Chondrocyte (in vitro differentiated cells): ENCODE results near the gene C1QTNF12. TPM values are rescaled to one million over a fixed set of nuclear protein-coding genes. Genes with fewer than 3 reads are reported as not detected.

ENCODE experiments used
- DNase-seq: peaks from one replicate; pipeline ENCODE4 v3.0.0; 2021; ENCODE audit warnings: mixed read lengths, low spot score
- H3K27ac Mint-ChIP-seq: one replicate; pipeline ENCODE4 v1.8.0; 2021; ENCODE audit warnings: mild to moderate bottlenecking, moderate library complexity, mixed read lengths; ENCODE audit not compliant: unreplicated experiment
- H3K27me3 Mint-ChIP-seq: 2 replicates; pipeline ENCODE4 v1.8.0; 2021; ENCODE audit warnings: low read depth, mixed read lengths
- H3K36me3 Mint-ChIP-seq: 2 replicates; pipeline ENCODE4 v1.8.0; 2021; ENCODE audit warnings: low read depth, mixed read lengths
- H3K4me1 Mint-ChIP-seq: 2 replicates; pipeline ENCODE4 v1.8.0; 2021; ENCODE audit warnings: low read depth, mild to moderate bottlenecking, mixed read lengths
- H3K4me3 Mint-ChIP-seq: one replicate; pipeline ENCODE4 v1.8.0; 2021; ENCODE audit warnings: mild to moderate bottlenecking, moderate library complexity, mixed read lengths; ENCODE audit not compliant: unreplicated experiment
- H3K9me3 Mint-ChIP-seq: 2 replicates; pipeline ENCODE4 v1.8.0; 2021; ENCODE audit warnings: low read depth, mixed read lengths
- CTCF ChIP-seq: fragments of 200-600 bp; sonication (generic); IDR thresholded peaks from 2 replicates; pipeline ENCODE4 v1.5.0; 2021; ENCODE audit warnings: antibody characterized with exemption, mild to moderate bottlenecking, moderate library complexity
- total RNA-seq: library from RNA; stranded (reverse); gene quantifications from 3 replicates; pipeline ENCODE4 v1.2.1, GENCODE V29; 2021

Gene C1QTNF12
- total RNA-seq, 1 donor from 2014 or later: 1.3 TPM

GRCh38 chr1:1241588-1242219 is 4.8 kb downstream of the C1QTNF12 start:
- no peak overlapping the region for H3K4me3 Mint-ChIP-seq
- no peaks in the 10 kb centered on the region for H3K36me3 Mint-ChIP-seq
- no peak for TF ChIP-seq CTCF
- peaks cover 8% of the 10 kb centered on the region for H3K4me1 Mint-ChIP-seq
- no peak for DNase-seq
- no peak overlapping the region for H3K27ac Mint-ChIP-seq
- no peaks in the 10 kb centered on the region for H3K27me3 Mint-ChIP-seq
- H3K9me3 Mint-ChIP-seq: no peaks in the 10 kb centered on the region

- TF ChIP-seq CTCF: no peak
- no peaks in the 10 kb centered on the region for H3K27me3 Mint-ChIP-seq
- H3K36me3 Mint-ChIP-seq: no peaks in the 10 kb centered on the region
- no peaks in the 10 kb centered on the region for H3K9me3 Mint-ChIP-seq
- DNase-seq: no peak
- H3K27ac Mint-ChIP-seq: no peak overlapping the region
- no peak overlapping the region for H3K4me3 Mint-ChIP-seq
- H3K4me1 Mint-ChIP-seq: peaks cover 8% of the 10 kb centered on the region
Measured at GRCh38 chr1:1240822-1241587, 5.5 kb downstream of the C1QTNF12 start.

- H3K27ac Mint-ChIP-seq: no peak overlapping the region
- no peaks in the 10 kb centered on the region for H3K36me3 Mint-ChIP-seq
- H3K27me3 Mint-ChIP-seq: no peaks in the 10 kb centered on the region
- no peak overlapping the region for H3K4me3 Mint-ChIP-seq
- H3K9me3 Mint-ChIP-seq: no peaks in the 10 kb centered on the region
- no peak for DNase-seq
- H3K4me1 Mint-ChIP-seq: peaks cover 8% of the 10 kb centered on the region
- TF ChIP-seq CTCF: no peak
Measured at GRCh38 chr1:1240348-1240732, 6.2 kb downstream of the C1QTNF12 start.

GRCh38 chr1:1239614-1240347 is 6.7 kb downstream of the C1QTNF12 start:
- Mint-ChIP-seq H3K27me3 (no peaks in the 10 kb centered on the region), H3K27ac (no peak overlapping the region), H3K4me1 (peaks cover 8% of the 10 kb centered on the region), H3K4me3 (no peak overlapping the region), H3K9me3 (no peaks in the 10 kb centered on the region), H3K36me3 (peaks cover 1% of the 10 kb centered on the region)
- TF ChIP-seq CTCF: no peak
- no peak for DNase-seq

GRCh38 chr1:1239227-1239613 is 7.3 kb downstream of the C1QTNF12 start:
- H3K4me3 Mint-ChIP-seq: no peak overlapping the region
- H3K36me3 Mint-ChIP-seq: peaks cover 3% of the 10 kb centered on the region
- no peak overlapping the region for H3K27ac Mint-ChIP-seq
- no peaks in the 10 kb centered on the region for H3K27me3 Mint-ChIP-seq
- TF ChIP-seq CTCF: peak; percentile 16
- DNase-seq: no peak
- H3K4me1 Mint-ChIP-seq: peaks cover 13% of the 10 kb centered on the region
- H3K9me3 Mint-ChIP-seq: no peaks in the 10 kb centered on the region
